ENCODE measurements around the gene TBRG4. TPM values are rescaled to one million over a fixed set of nuclear protein-coding genes. Genes with fewer than 3 reads are reported as not detected.
"Not testable (repeated sequence)": the region's sequence is repeated elsewhere in the genome, so short reads cannot be mapped to it uniquely, and the experiment has no call there.

The TBRG4 gene
- 79.0 and 88.3 TPM in 2 replicates for total RNA-seq

- peak; percentile 68 for DNase-seq (ENCODE audit: low read depth, low spot score)
These were observed at the start of gene TBRG4 for GRCh38 chr7:45111298-45112223. Gene TBRG4 (minus strand): TSS chr7:45111697. CDS start chr7:45109237, 2,460 bp downstream.

DNA sequence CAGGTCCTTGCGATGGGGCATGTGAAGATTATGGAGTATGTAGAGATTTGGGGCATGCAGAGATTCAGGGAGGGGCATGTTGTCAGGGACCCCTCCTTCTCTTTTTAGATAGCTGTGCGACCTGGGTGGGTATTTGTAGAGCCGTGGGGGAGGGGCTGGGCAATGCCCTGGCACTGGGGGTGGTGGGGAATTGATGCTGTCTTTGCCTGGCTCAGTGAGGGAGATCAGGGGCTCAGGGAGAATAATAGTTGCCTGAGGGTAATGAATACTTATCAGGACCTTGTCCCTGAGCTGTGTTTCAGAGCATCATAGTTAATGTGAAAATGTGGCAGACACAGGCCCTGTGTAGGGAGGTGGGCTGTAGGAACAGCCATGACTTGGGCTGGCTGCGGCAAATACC, 49.6 kb upstream of the TBRG4 start:
- DNase-seq (ENCODE audit: low read depth, low spot score) = no peak

GRCh38 chr7:45160417-45160881, 49.0 kb upstream of the TBRG4 start:
- no peak for DNase-seq (ENCODE audit: low read depth, low spot score)

DNA sequence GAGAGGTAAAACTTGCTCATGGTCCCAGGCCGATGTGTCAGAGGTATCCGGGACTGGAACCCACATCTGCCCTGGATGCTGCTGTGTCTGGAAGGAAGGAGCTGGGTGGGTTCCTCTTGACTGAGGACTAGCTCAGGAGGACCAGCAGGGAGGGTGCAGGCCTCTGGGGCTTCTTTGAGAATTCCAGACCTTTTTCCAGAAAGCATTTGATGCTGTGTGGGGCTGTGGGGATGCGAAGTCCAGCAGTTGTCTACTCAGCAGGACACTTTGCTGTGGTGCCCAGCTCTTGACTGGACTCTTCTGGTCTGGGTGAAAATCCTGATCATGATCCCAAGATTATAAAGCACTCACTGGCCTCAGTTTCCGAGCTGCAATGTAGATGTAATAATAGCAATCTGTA, 47.8 kb upstream of the TBRG4 start:
- DNase-seq (ENCODE audit: low read depth, low spot score) = no peak

DNA sequence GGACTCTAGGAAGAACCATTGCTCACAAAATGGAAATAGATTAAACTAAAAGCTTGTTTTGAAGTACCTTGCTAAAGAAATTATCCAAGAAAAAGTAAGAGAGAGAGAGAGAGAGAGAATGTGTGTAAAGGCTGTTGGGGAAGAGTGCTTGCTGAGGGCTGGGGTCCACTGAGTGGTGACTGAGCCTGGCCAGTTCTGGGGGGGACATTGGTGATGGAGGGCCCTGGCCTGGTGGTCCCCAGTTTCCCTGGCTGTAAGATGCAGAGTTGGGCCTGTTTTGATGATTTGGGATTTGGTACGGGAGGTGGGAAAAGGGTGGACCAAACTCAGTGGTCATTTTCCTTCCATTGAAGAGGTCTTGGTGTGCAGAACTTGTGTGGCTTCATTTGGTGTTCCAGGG, 47.0 kb upstream of the TBRG4 start:
- DNase-seq (ENCODE audit: low read depth, low spot score) = no peak

GRCh38 chr7:45157653-45158401, 46.3 kb upstream of the TBRG4 start, which contains the start of gene RAMP3:
Gene RAMP3 (plus strand): TSS chr7:45157791. CDS start chr7:45157829, 38 bp downstream.
- no peak for DNase-seq (ENCODE audit: low read depth, low spot score)

DNA sequence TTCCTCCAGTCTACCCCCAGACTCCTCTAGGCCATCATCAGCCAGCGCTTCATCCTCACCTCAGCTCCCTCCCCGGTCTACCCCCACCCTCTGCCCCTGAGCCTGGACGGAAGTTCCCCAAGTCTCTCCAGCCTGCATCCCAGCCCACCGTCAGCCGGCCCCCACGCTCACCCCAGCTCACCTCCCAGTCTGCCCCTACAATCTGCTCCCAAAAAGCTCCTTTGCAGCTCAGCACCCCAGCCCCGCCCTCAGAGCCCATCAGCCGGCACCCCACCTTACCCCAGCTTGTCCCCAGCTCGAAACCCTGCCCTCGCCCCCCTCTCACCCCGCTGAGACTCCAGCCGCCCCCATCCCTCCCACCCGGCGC, 45.8 kb upstream of the TBRG4 start:
- no peak for DNase-seq (ENCODE audit: low read depth, low spot score)

- DNase-seq (ENCODE audit: low read depth, low spot score) = no peak
These were observed 45.2 kb upstream of the TBRG4 start for GRCh38 chr7:45156516-45157272.

- no peak for DNase-seq (ENCODE audit: low read depth, low spot score)
These were observed 44.4 kb upstream of the TBRG4 start for GRCh38 chr7:45155941-45156340.

DNA sequence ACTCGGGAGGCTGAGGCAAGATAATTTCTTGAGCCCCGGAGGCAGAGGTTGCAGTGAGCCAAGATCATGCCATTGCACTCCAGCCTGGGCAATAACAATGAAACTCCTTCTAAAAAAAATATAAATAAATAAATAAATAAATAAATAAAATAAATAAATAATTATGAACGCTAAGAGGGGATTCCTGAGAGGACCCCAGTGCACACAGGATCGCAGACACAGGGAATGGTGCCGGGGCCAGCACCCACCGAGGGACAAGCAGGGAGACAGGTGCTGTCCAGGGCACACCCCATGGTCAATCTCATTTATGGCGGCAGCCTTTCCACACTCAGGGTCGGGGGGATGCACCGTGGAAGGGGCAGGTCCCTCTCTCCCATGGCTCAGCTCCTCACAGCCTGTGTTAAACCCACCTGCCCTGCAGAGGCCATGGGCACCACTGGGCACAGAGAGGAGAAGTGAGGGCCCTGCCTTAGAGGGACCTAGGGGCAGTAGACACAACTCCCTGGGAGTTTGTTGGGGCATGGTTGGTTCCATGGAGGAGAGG, 43.9 kb upstream of the TBRG4 start:
- DNase-seq (ENCODE audit: low read depth, low spot score) = no peak

- DNase-seq (ENCODE audit: low read depth, low spot score) = not testable (repeated sequence)
These were observed 42.4 kb upstream of the TBRG4 start for GRCh38 chr7:45153861-45154260.

DNA sequence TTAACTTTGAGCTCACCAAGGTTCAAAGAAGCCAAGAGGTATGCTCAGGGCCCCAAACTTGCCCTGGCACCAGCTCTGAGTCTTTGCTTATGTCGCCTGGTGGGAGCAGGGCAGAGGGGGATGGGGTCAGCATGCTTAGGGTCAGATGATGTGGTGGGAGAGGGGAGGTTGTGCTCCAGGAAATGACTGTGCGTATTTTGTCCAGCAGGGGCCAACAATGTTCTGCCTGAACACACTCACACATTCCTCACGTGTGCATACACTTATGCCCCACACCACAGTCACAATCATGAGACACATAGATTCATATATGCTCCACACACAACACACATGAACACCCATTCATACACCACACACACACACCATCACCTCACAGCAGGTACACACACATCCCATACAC, 41.7 kb upstream of the TBRG4 start:
- no peak for DNase-seq (ENCODE audit: low read depth, low spot score)

- DNase-seq (ENCODE audit: low read depth, low spot score) = no peak
These were observed 40.5 kb upstream of the TBRG4 start for GRCh38 chr7:45151967-45152366.

- DNase-seq (ENCODE audit: low read depth, low spot score) = no peak
These were observed 39.7 kb upstream of the TBRG4 start for GRCh38 chr7:45151131-45151684.

DNA sequence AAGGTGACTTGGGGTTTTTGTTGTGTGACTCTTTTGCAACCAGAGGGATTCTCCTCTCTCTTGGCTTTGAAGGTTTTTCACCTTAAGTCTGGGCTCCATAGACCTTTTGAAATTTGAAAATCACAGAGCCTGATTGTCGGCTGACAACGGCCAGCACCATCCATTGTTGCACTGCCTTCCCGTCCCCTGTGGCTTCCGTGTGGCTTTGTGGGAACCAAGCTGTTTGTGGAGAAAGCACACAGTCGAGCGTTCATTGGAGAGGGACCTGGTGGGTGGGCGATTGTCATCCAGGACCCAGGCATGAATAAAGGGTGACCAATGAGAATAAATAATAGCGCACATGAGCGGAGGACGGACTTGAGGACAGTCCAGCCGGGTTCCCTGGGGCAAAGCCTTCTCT, 38.7 kb upstream of the TBRG4 start:
- no peak for DNase-seq (ENCODE audit: low read depth, low spot score)

- no peak for DNase-seq (ENCODE audit: low read depth, low spot score)
These were observed 38.1 kb upstream of the TBRG4 start for GRCh38 chr7:45149606-45150005.

GRCh38 chr7:45148653-45148973, 37.1 kb upstream of the TBRG4 start:
- no peak for DNase-seq (ENCODE audit: low read depth, low spot score)

DNA sequence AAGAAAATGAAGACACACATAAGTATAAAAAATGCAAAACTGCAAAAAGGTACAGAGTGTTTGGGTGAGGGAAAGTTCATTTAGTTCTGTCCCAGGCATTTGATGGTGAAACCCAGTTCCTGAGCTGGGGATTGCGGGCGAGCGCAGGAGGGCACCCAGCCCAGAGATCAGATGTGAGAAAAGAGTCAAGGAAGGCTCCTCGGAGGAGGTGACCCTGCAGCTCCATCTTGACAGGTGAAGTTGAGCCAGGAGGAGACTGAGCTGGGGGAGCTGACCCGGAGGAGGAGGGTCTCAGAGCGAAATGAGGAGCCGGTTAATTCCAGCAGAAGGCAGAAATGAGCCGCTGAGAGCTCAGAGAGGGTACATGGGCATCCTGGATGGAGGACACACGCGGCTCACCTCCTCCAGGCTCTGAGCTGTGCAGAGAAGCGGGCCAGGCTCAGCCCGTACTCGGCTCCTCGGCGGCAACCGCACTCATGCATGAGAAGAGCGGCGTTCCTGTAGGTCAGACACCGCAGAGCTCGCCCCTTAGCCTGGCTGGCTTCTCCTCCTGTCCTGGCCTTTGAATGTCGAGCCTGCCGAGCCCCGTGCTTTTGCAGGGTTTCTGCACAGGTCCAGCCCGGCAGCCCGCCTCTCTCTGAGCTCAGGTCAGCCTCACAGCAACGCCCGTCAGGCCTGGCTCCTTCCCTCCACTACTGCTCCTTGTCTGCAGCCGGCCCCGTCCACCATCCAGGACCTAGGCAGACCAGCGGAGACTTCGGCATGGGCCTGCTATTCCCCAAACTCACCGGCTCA, 36.6 kb upstream of the TBRG4 start:
- no peak for DNase-seq (ENCODE audit: low read depth, low spot score)

DNA sequence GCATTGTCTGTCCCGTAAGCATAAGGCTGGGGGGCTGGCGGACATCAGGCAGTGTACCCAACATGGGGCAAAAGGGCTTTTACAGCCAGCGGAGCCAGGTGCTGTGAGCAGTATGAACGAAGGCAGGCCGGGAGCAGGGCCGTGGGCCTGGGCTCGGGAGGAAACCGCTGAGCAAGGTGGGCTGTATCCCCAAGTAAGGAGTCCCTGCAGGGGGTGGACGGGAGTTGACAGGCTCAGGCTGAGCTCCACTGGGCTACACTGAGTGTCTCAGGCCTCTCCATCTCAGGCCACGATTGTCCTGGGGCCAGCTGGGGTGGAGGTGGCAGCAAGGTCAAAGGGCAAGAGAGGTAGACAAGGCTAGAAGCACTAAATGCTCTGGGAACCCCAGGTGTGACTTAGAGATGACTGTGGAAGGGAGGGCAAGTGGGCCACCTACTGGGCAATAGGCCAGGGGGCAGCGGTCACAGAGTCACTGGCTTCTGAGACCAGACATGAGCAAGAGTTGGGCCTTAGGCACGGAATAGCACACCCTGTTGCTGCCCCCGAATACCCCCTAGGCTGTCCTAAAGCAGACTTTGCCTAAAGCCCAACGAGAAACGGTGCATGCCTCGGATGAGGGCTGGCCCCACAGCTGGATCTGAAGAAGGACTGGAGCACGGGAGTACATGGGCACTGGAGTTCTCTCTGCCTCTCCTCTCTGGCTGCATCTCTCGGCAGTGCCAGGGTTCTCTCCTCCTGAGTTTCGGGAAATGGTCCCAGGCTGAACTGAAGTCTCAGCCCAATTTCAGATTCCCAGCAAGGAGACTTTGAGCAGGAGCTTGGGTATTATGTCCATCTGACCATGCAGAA, 35.3 kb upstream of the TBRG4 start:
- no peak for DNase-seq (ENCODE audit: low read depth, low spot score)

Data from pulmonary artery endothelial cell (primary cell).